CD4-positive, alpha-beta T cell (primary cell): ENCODE measurements around the gene EPB41L4B. TPM values are rescaled to one million over a fixed set of nuclear protein-coding genes. Genes with fewer than 3 reads are reported as not detected.

Source experiments
- ATAC-seq: fragments of 200-7000 bp; cut with Tn5 transposase; one replicate; pipeline ENCODE4 v1.10.0; 2022; ENCODE audit warnings: mild to moderate bottlenecking; ENCODE audit not compliant: poor library complexity
- CTCF ChIA-PET: fragments of 350-600 bp; sonication (Branson Sonifier 250); formaldehyde crosslinking; loops from one replicate; lab custom pipeline; 2021; ENCODE audit warnings: antibody characterized with exemption, inconsistent platforms; lab: Charles Lee
- POLR2A ChIA-PET: fragments of 350-600 bp; sonication (Branson Sonifier 250); formaldehyde crosslinking; loops from one replicate; lab custom pipeline; 2021; ENCODE audit warnings: antibody characterized with exemption, inconsistent platforms; lab: Charles Lee
- DNase-seq, 14 experiments: peaks; one replicate each; pipeline ENCODE4 v3.0.0-alpha.2; 2013 to 2020; ENCODE audit warnings: mixed read lengths in 2 of 14
- H3K27ac ChIP-seq, 2 donors: one replicate each; pipeline versions ENCODE4 v1.5.1 to v1.7.0; 2013; ENCODE audit warnings: low read length in 2 of 2, low read depth in 1 of 2, mild to moderate bottlenecking in 1 of 2
- H3K27me3 ChIP-seq, 2 experiments: 1 replicate in 1 of 2; 2 replicates in 1 of 2; pipeline versions ENCODE4 v1.6.1 to v1.7.0; 2013; ENCODE audit warnings: low read length in 2 of 2, control low read depth in 1 of 2, mild to moderate bottlenecking in 1 of 2, moderate library complexity in 1 of 2; ENCODE audit not compliant: insufficient read depth in 2 of 2, control insufficient read depth in 1 of 2
- H3K36me3 ChIP-seq: one replicate; pipeline ENCODE4 v1.6.1; 2013; ENCODE audit warnings: low read length, control low read depth; ENCODE audit not compliant: insufficient read depth
- H3K4me1 ChIP-seq: one replicate; pipeline ENCODE4 v1.6.1; 2013; ENCODE audit warnings: low read length, control low read depth; ENCODE audit not compliant: insufficient read depth
- H3K4me3 ChIP-seq: one replicate; pipeline ENCODE4 v1.5.1; 2013; ENCODE audit warnings: mild to moderate bottlenecking, low read length, moderate library complexity
- H3K9me3 ChIP-seq, 2 experiments: 1 replicate in 1 of 2; 2 replicates in 1 of 2; pipeline versions ENCODE4 v1.6.1 to v1.7.0; 2013; ENCODE audit warnings: low read length in 2 of 2, mild to moderate bottlenecking in 2 of 2, control low read depth in 1 of 2, moderate library complexity in 1 of 2; ENCODE audit not compliant: control insufficient read depth in 1 of 2, insufficient read depth in 1 of 2
- H3K27ac Mint-ChIP-seq: one replicate; pipeline ENCODE4 v1.8.0; 2020; ENCODE audit warnings: mixed read lengths
- H3K27me3 Mint-ChIP-seq: one replicate; pipeline ENCODE4 v1.8.0; 2021; ENCODE audit warnings: mixed read lengths
- H3K36me3 Mint-ChIP-seq: one replicate; pipeline ENCODE4 v1.8.0; 2021; ENCODE audit warnings: low read depth, mixed read lengths
- H3K4me1 Mint-ChIP-seq: one replicate; pipeline ENCODE4 v1.8.0; 2021; ENCODE audit warnings: low read depth, mixed read lengths
- H3K4me3 Mint-ChIP-seq: one replicate; pipeline ENCODE4 v1.8.0; 2020; ENCODE audit warnings: mild to moderate bottlenecking, mixed read lengths
- H3K9me3 Mint-ChIP-seq: one replicate; pipeline ENCODE4 v1.8.0; 2020; ENCODE audit warnings: mixed read lengths
- CTCF ChIP-seq: fragments of 200-600 bp; IDR thresholded peaks from one replicate; pipeline ENCODE4 v1.8.0; 2022; ENCODE audit warnings: antibody characterized with exemption, mild to moderate bottlenecking
- intact Hi-C, 2 experiments: fragments of 100-400 bp; cut with DNase I in 1 of 2; cut with micrococcal nuclease in 1 of 2; formaldehyde crosslinking; loops; one replicate each; pipeline versions ENCODE4 v1.15.1 to v1.9.0; 2023 to 2025; cut with DNase I, micrococcal nuclease
- total RNA-seq, 174 experiments: library from RNA in 2 of 174; stranded (reverse) in 2 of 174; gene quantifications; one replicate each; pipeline ENCODE4 v1.2.3 and lab custom pipeline; 2021 to 2026

EPB41L4B gene
- total RNA-seq, 2 experiments from 2014 or later: not detected

GRCh38 chr9:109355564-109356297 is 34.9 kb upstream of the EPB41L4B start:
- no peaks in the 10 kb centered on the region for H3K27me3 ChIP-seq
- Mint-ChIP-seq H3K36me3 (no peaks in the 10 kb centered on the region), H3K27me3 (peaks cover 28% of the 10 kb centered on the region), H3K9me3 (no peaks in the 10 kb centered on the region), H3K4me3 (no peak overlapping the region), H3K4me1 (no peaks in the 10 kb centered on the region), H3K27ac (no peak overlapping the region)
- POLR2A ChIA-PET: no interaction called here
- DNase-seq: no peak
- CTCF ChIA-PET: no interaction called here
- no peak for TF ChIP-seq CTCF
- H3K9me3 ChIP-seq: peaks cover 0 to 19% of the 10 kb centered on the region in 2 experiments
- no peaks in the 10 kb centered on the region for H3K36me3 ChIP-seq
- no peaks in the 10 kb centered on the region for H3K4me1 ChIP-seq
- H3K4me3 ChIP-seq: no peak overlapping the region
- H3K27ac ChIP-seq: no peak overlapping the region
- no peak for ATAC-seq
- intact Hi-C loops: no loop called here

DNA sequence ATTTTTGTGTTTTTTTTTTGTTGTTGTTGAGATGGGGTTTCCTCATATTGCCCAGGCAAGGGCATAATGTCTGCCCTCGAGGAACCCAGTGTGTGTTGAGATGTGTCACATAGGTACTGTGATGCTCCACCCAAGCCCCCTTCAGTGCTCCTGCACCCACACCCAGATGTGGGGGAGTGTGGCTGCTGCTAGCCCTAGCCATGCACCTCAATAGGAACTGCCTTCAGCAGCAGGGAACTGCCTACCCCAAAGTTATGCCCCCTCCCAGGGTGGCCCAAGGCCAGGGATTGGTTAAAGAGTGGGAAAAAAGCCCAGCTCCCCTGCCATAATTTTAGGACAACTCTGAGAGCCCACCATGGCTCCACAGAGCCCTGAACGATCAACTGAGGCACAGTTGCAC is 33.3 kb upstream of the EPB41L4B start:
- Mint-ChIP-seq H3K27me3 (peaks cover 27% of the 10 kb centered on the region), H3K4me1 (no peaks in the 10 kb centered on the region), H3K9me3 (no peaks in the 10 kb centered on the region), H3K36me3 (no peaks in the 10 kb centered on the region), H3K27ac (no peak overlapping the region), H3K4me3 (no peak overlapping the region)
- TF ChIP-seq CTCF: no peak
- Histone ChIP-seq H3K9me3 (peaks cover 0 to 19% of the 10 kb centered on the region in 2 experiments), H3K27ac (no peak overlapping the region), H3K4me3 (no peak overlapping the region), H3K27me3 (no peaks in the 10 kb centered on the region), H3K4me1 (no peaks in the 10 kb centered on the region), H3K36me3 (no peaks in the 10 kb centered on the region)
- no peak for ATAC-seq
- ChIA-PET POLR2A (no interaction called here), CTCF (no interaction called here)
- DNase-seq: no peak
- intact Hi-C loops: no loop called here

DNA sequence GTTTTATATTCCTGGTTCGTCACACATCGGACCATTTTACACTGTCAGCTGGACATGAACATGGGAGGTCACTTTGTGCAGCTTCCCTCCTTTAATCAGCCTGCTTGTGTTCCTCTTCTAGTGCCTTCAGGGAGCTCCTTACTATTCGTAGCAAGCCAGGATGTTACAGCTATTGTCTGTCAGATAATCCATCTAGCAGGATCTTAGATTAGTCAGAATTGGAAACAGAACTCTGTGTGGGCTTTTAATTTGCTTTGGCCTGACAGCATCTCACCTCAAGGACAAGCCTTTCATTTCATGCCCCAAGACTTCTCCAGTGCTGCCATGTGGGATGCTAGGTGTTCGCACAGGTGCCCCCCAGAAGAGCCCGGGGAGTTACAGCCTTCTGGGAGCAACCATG is 30.2 kb upstream of the EPB41L4B start:
- Mint-ChIP-seq H3K27ac (no peak overlapping the region), H3K4me3 (no peak overlapping the region), H3K9me3 (no peaks in the 10 kb centered on the region), H3K4me1 (no peaks in the 10 kb centered on the region), H3K36me3 (no peaks in the 10 kb centered on the region), H3K27me3 (peaks cover 28% of the 10 kb centered on the region)
- no peak for ATAC-seq
- ChIA-PET POLR2A (no interaction called here), CTCF (no interaction called here)
- no peak overlapping the region for H3K4me3 ChIP-seq
- no peaks in the 10 kb centered on the region for H3K36me3 ChIP-seq
- H3K9me3 ChIP-seq: peaks cover 0 to 10% of the 10 kb centered on the region in 2 experiments
- intact Hi-C loops: no loop called here
- H3K4me1 ChIP-seq: no peaks in the 10 kb centered on the region
- H3K27me3 ChIP-seq: no peaks in the 10 kb centered on the region
- no peak overlapping the region for H3K27ac ChIP-seq
- no peak for DNase-seq
- TF ChIP-seq CTCF: no peak
